Peyer's patch (tissue), 4 donors: ENCODE results near the gene TRAK2.

ENCODE experiments used
- POLR2A ChIP-seq, 2 donors: fragments of 450-650 bp; IDR thresholded peaks; one replicate each; pipeline ENCODE4 v1.5.1; 2017; ENCODE audit warnings: antibody characterized with exemption in 2 of 2, mild to moderate bottlenecking in 2 of 2, moderate library complexity in 2 of 2
- TF ChIP-seq, protein P1 (sequence below), 6 experiments: fragments of 450-650 bp in 4 of 6; fragments of 200-600 bp in 2 of 6; sonication (generic) in 1 of 6; IDR thresholded peaks; one replicate each; pipeline ENCODE4 v1.5.1; 2017 to 2019; ENCODE audit warnings: antibody characterized with exemption in 6 of 6, mild to moderate bottlenecking in 3 of 6, moderate library complexity in 1 of 6

- TF ChIP-seq, protein P1, sequence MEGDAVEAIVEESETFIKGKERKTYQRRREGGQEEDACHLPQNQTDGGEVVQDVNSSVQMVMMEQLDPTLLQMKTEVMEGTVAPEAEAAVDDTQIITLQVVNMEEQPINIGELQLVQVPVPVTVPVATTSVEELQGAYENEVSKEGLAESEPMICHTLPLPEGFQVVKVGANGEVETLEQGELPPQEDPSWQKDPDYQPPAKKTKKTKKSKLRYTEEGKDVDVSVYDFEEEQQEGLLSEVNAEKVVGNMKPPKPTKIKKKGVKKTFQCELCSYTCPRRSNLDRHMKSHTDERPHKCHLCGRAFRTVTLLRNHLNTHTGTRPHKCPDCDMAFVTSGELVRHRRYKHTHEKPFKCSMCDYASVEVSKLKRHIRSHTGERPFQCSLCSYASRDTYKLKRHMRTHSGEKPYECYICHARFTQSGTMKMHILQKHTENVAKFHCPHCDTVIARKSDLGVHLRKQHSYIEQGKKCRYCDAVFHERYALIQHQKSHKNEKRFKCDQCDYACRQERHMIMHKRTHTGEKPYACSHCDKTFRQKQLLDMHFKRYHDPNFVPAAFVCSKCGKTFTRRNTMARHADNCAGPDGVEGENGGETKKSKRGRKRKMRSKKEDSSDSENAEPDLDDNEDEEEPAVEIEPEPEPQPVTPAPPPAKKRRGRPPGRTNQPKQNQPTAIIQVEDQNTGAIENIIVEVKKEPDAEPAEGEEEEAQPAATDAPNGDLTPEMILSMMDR (IDR thresholded peaks at IDR 0.05): no peak
- TF ChIP-seq POLR2A (IDR thresholded peaks at IDR 0.05): no peak
Observed at GRCh38 chr2:201471732-201472393, 20.6 kb upstream of the TRAK2 start.
